H1 (cell line): ENCODE measurements around the gene ADAMTS17. TPM values are rescaled to one million over a fixed set of nuclear protein-coding genes. Genes with fewer than 3 reads are reported as not detected.

ENCODE experiments used
- CTCF ChIA-PET: fragments of 300-600 bp; sonication (Branson Sonifier 250); formaldehyde crosslinking; loops from one replicate; lab custom pipeline; 2021; ENCODE audit not compliant: partially characterized antibody; lab: Charles Lee
- POLR2A ChIA-PET: fragments of 300-600 bp; sonication (Branson Sonifier 250); formaldehyde crosslinking; loops from one replicate; lab custom pipeline; 2021; ENCODE audit warnings: inconsistent platforms; ENCODE audit not compliant: partially characterized antibody; lab: Charles Lee
- DNase-seq, 2 experiments: peaks; one replicate each; pipeline versions ENCODE4 v3.0.0 to v3.0.0-alpha.2; 2010 to 2022; ENCODE audit warnings: low spot score in 2 of 2, low read depth in 1 of 2, mixed read lengths in 1 of 2
- FAIRE-seq: peaks from 2 replicates; lab custom pipeline; 2011; peaks lifted over from hg19 to GRCh38; lab: Jason Lieb, UNC
- H2AFZ ChIP-seq: 2 replicates; pipeline ENCODE4 v1.8.1; 2012; ENCODE audit warnings: low read length, inconsistent platforms
- H2AK5ac ChIP-seq: 2 replicates; pipeline ENCODE4 v1.6.1; 2013; ENCODE audit warnings: low read depth, low read length
- H2BK120ac ChIP-seq: replicated peaks from 2 replicates; pipeline ENCODE3; 2013; ENCODE audit warnings: low read depth, low read length, inconsistent platforms
- H2BK12ac ChIP-seq: 2 replicates; pipeline ENCODE4 v1.6.1; 2013; ENCODE audit warnings: low read depth, low read length
- H2BK15ac ChIP-seq: 2 replicates; pipeline ENCODE4 v1.6.1; 2013; ENCODE audit warnings: low read length
- H2BK20ac ChIP-seq: 2 replicates; pipeline ENCODE4 v1.6.1; 2013; ENCODE audit warnings: low read length
- H2BK5ac ChIP-seq: 2 replicates; pipeline ENCODE4 v1.6.1; 2013; ENCODE audit warnings: low read depth, low read length
- H3K14ac ChIP-seq: 2 replicates; pipeline ENCODE4 v1.6.1; 2013; ENCODE audit warnings: inconsistent platforms; ENCODE audit not compliant: insufficient read length
- H3K18ac ChIP-seq: 2 replicates; pipeline ENCODE4 v1.6.1; 2013; ENCODE audit warnings: low read length; ENCODE audit errors: extremely low read depth
- H3K23ac ChIP-seq: 2 replicates; pipeline ENCODE4 v1.6.1; 2013; ENCODE audit warnings: inconsistent platforms; ENCODE audit not compliant: insufficient read length
- H3K23me2 ChIP-seq: 2 replicates; pipeline ENCODE4 v1.6.1; 2013; ENCODE audit warnings: low read depth, low read length
- H3K27ac ChIP-seq: 2 replicates; pipeline ENCODE4 v1.6.1; 2011; ENCODE audit warnings: low read depth, low read length, inconsistent platforms
- H3K27me3 ChIP-seq, 4 experiments: replicated peaks in 1 of 4; 1 replicate in 1 of 4; 2 replicates in 3 of 4; pipeline versions ENCODE4 v1.6.1 to v1.8.1; 2011 to 2013; ENCODE audit warnings: low read length in 3 of 4, mild to moderate bottlenecking in 3 of 4, inconsistent platforms in 2 of 4, mixed read lengths in 2 of 4, moderate library complexity in 1 of 4; ENCODE audit not compliant: control insufficient read depth in 3 of 4, insufficient read depth in 3 of 4; ENCODE audit errors: extremely low read depth in 1 of 4
- H3K36me3 ChIP-seq, 4 experiments: 2 replicates each; pipeline versions ENCODE4 v1.6.1 to v1.8.1; 2011 to 2013; ENCODE audit warnings: mild to moderate bottlenecking in 4 of 4, low read length in 3 of 4, moderate library complexity in 2 of 4, control low read depth in 1 of 4, inconsistent platforms in 1 of 4; ENCODE audit not compliant: insufficient read depth in 4 of 4, control insufficient read depth in 2 of 4
- H3K4ac ChIP-seq: replicated peaks from 2 replicates; pipeline ENCODE3; 2013; ENCODE audit warnings: low read length, low read depth, mixed read lengths, inconsistent platforms; ENCODE audit not compliant: insufficient read length
- H3K4me1 ChIP-seq, 4 experiments: replicated peaks in 1 of 4; 1 replicate in 1 of 4; 2 replicates in 3 of 4; pipeline versions ENCODE4 v1.6.1 to v1.8.1; 2011 to 2013; ENCODE audit warnings: low read length in 3 of 4, inconsistent platforms in 2 of 4, mixed read lengths in 1 of 4; ENCODE audit not compliant: insufficient read depth in 4 of 4, control insufficient read depth in 3 of 4
- H3K4me2 ChIP-seq, 2 experiments: 2 replicates each; pipeline versions ENCODE4 v1.6.1 to v1.8.1; 2011 to 2013; ENCODE audit warnings: low read depth in 2 of 2, low read length in 2 of 2, control low read depth in 1 of 2, inconsistent platforms in 1 of 2, mild to moderate bottlenecking in 1 of 2; ENCODE audit not compliant: insufficient read depth in 1 of 2
- H3K4me3 ChIP-seq, 4 experiments: fragments of 200-600, 300-600 bp in 1 of 4; sonication (generic), shearing (Covaris generic), sonication (Bioruptor Twin) in 1 of 4; 2 replicates each; pipeline versions ENCODE4 v1.5.1 to v1.8.1; 2011 to 2016; ENCODE audit warnings: low read length in 4 of 4, low read depth in 3 of 4, control low read depth in 2 of 4, inconsistent platforms in 2 of 4, mild to moderate bottlenecking in 2 of 4, mixed read lengths in 1 of 4, moderate library complexity in 1 of 4; ENCODE audit not compliant: insufficient read depth in 2 of 4; ENCODE audit errors: extremely low read depth in 1 of 4
- H3K56ac ChIP-seq: replicated peaks from 2 replicates; pipeline ENCODE3; 2013; ENCODE audit warnings: low read depth, mild to moderate bottlenecking, mixed read lengths, low read length, inconsistent platforms; ENCODE audit not compliant: insufficient read length
- H3K79me1 ChIP-seq: 2 replicates; pipeline ENCODE4 v1.6.1; 2013; ENCODE audit warnings: low read depth, low read length, control low read depth
- H3K79me2 ChIP-seq, 2 experiments: 2 replicates each; pipeline versions ENCODE4 v1.6.1 to v1.8.1; 2012 to 2013; ENCODE audit warnings: low read length in 2 of 2, mild to moderate bottlenecking in 2 of 2, inconsistent platforms in 1 of 2; ENCODE audit not compliant: insufficient read depth in 2 of 2, control insufficient read depth in 1 of 2
- H3K9ac ChIP-seq, 4 experiments: replicated peaks in 1 of 4; 1 replicate in 1 of 4; 2 replicates in 3 of 4; pipeline versions ENCODE4 v1.6.1 to v1.8.1; 2011 to 2013; ENCODE audit warnings: low read depth in 3 of 4, low read length in 3 of 4, control low read depth in 2 of 4, mild to moderate bottlenecking in 2 of 4, moderate library complexity in 2 of 4, inconsistent platforms in 1 of 4; ENCODE audit errors: extremely low read depth in 1 of 4
- H3K9me3 ChIP-seq, 2 experiments: 2 replicates each; pipeline versions ENCODE4 v1.6.1 to v1.8.1; 2012 to 2013; ENCODE audit warnings: mild to moderate bottlenecking in 2 of 2, moderate library complexity in 2 of 2, control low read depth in 1 of 2, inconsistent platforms in 1 of 2, low read depth in 1 of 2, low read length in 1 of 2, mixed read lengths in 1 of 2; ENCODE audit not compliant: insufficient read depth in 2 of 2
- H4K20me1 ChIP-seq, 2 experiments: replicated peaks in 1 of 2; 2 replicates each; pipeline versions ENCODE3 to v1.8.1; 2011 to 2013; ENCODE audit warnings: inconsistent platforms in 2 of 2, low read length in 2 of 2, mild to moderate bottlenecking in 1 of 2; ENCODE audit not compliant: insufficient read depth in 2 of 2, control insufficient read depth in 1 of 2
- H4K5ac ChIP-seq: 2 replicates; pipeline ENCODE4 v1.6.1; 2013; ENCODE audit warnings: low read length, low read depth, mixed read lengths, inconsistent platforms; ENCODE audit not compliant: insufficient read length
- H4K8ac ChIP-seq: 2 replicates; pipeline ENCODE4 v1.8.0; 2013; ENCODE audit warnings: mild to moderate bottlenecking, moderate library complexity, low read length, inconsistent platforms; ENCODE audit not compliant: insufficient read depth; ENCODE audit errors: extremely low read depth
- H4K91ac ChIP-seq: replicated peaks from 2 replicates; pipeline ENCODE3; 2013; ENCODE audit warnings: low read length, mixed read lengths, inconsistent platforms; ENCODE audit not compliant: insufficient read length
- CBX5 ChIP-seq: fragments of 300-800, 300-1000 bp; sonication (generic); IDR thresholded peaks from 2 replicates; pipeline ENCODE4 v1.7.1; 2016; ENCODE audit warnings: antibody characterized with exemption, low read length, low read depth
- CEBPB ChIP-seq: IDR thresholded peaks from 2 replicates; pipeline ENCODE4 v1.6.1; 2012; ENCODE audit warnings: low read depth, low read length
- CHD2 ChIP-seq: IDR thresholded peaks from 2 replicates; pipeline ENCODE4 v1.6.1; 2012; ENCODE audit warnings: low read length, improper control_type of control experiment
- JUND ChIP-seq: IDR thresholded peaks from 2 replicates; pipeline ENCODE4 v1.6.1; 2011; ENCODE audit warnings: mild to moderate bottlenecking, improper control_type of control experiment, low read length
- RFX5 ChIP-seq: IDR thresholded peaks from 2 replicates; pipeline ENCODE4 v1.6.1; 2011; ENCODE audit warnings: low read depth, low read length, improper control_type of control experiment, borderline replicate concordance
- SIRT6 ChIP-seq: IDR thresholded peaks from one replicate; pipeline ENCODE4 v1.7.1; 2012; ENCODE audit warnings: low read length, inconsistent platforms
- TCF12 ChIP-seq: IDR thresholded peaks from 2 replicates; pipeline ENCODE4 v1.6.1; 2011; ENCODE audit warnings: low read depth, mild to moderate bottlenecking, low read length
- WGBS, 2 experiments: shearing (Covaris generic) in 1 of 2; methylation state at CpG; one replicate each; pipeline versions ENCODE4 v1.1.6 to v1.1.7; 2013 to 2015; ENCODE audit warnings: low lambda C conversion rate in 2 of 2, mixed read lengths in 2 of 2, inconsistent platforms in 1 of 2, low coverage in 1 of 2, missing lambda C conversion rate in 1 of 2; ENCODE audit not compliant: insufficient replicate concordance in 2 of 2, insufficient coverage in 1 of 2, insufficient read length in 1 of 2; ENCODE audit errors: extremely low coverage in 1 of 2, missing lambda C conversion rate in 1 of 2; 5-methylcytosine and 5-hydroxymethylcytosine counted together
- polyA plus RNA-seq, 7 experiments: library from polyadenylated mRNA; depleted of rRNA in 3 of 7; stranded (reverse) in 5 of 7; unstranded in 2 of 7; fragments of >200 nt in 5 of 7; fragments of 200-250 nt in 2 of 7; gene quantifications; 1 replicate in 5 of 7; 2 replicates in 1 of 7; 4 replicates in 1 of 7; pipeline versions ENCODE4 v1.2.1 to v1.2.3, GENCODE V29; 2011 to 2013; ENCODE audit warnings: missing spikeins in 2 of 7, mixed read lengths in 2 of 7
- total RNA-seq: library from RNA; stranded (reverse); fragmentation: NEBNext Ultra II Directional; extraction: Animal tissue kit (Norgen Biotek cat#: 25700); gene quantifications from 2 replicates; pipeline ENCODE4 v1.2.1, GENCODE V29; 2021
- TF ChIP-seq, protein P1 (sequence below): IDR thresholded peaks from 2 replicates; pipeline ENCODE4 v1.6.1; 2011; ENCODE audit warnings: low read depth, mild to moderate bottlenecking, low read length; ENCODE audit not compliant: insufficient read depth
- TF ChIP-seq, protein P2 (sequence below): IDR thresholded peaks from 2 replicates; pipeline ENCODE4 v1.6.1; 2012; ENCODE audit warnings: inconsistent platforms

ADAMTS17 gene
- total and polyA plus RNA-seq, 2 of the 8 experiments (the other 6 are each of a cell fraction or from before 2014, with no cell fraction given) = 0.51 to 1.7 TPM

DNA sequence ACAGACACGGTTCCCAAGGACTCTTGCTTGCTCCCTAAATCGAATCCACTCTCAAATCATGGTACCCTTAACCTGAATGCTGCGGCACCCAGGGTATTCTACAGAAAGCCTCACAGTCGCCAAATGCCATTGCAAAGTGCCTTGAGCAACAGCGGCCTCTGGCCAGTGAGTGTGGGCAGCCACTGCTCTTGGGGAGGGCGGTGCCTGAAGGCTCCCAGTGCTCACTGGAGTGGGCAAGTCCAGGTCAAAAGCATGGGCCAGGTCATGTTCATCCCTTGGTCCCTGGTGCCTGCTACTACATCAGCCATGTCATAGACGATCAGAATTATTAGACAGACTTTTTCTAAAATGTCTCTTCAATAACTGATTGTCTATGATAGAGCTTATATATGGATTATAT is 82.5 kb downstream of the ADAMTS17 start:
- H2BK12ac ChIP-seq = no peak overlapping the region
- CTCF ChIA-PET = no interaction called here
- H3K4me2 ChIP-seq = no peak overlapping the region
- H3K23me2 ChIP-seq = no peaks in the 10 kb centered on the region
- no peak overlapping the region for H3K23ac ChIP-seq
- H3K79me1 ChIP-seq = no peaks in the 10 kb centered on the region
- no peak overlapping the region for H3K4me3 ChIP-seq
- no peak overlapping the region for H3K9ac ChIP-seq
- no peak overlapping the region for H2BK5ac ChIP-seq
- no peak overlapping the region for H3K18ac ChIP-seq
- H4K8ac ChIP-seq = no peak overlapping the region
- DNase-seq = no peak
- no peaks in the 10 kb centered on the region for H3K27me3 ChIP-seq
- H3K4me1 ChIP-seq = no peaks in the 10 kb centered on the region
- H3K79me2 ChIP-seq = no peaks in the 10 kb centered on the region
- POLR2A ChIA-PET = no interaction called here
- 94% methylated on average over 7 of the region's 7 CpGs; no CpG with 5 or more reads in 1 of the 2 experiments for WGBS, 2 experiments
- H3K9me3 ChIP-seq = peaks cover 0 to 3% of the 10 kb centered on the region in 2 experiments; a peak in 2 of 4 replicates
- no peak for FAIRE-seq
- H4K5ac ChIP-seq = no peak overlapping the region
- H3K27ac ChIP-seq = no peak overlapping the region
- H4K91ac ChIP-seq = no peak overlapping the region
- no peak overlapping the region for H2BK120ac ChIP-seq
- TF ChIP-seq TCF12 (no peak), JUND (no peak), CEBPB (no peak), CBX5 (no peak), SIRT6 (no peak), CHD2 (no peak), RFX5 (no peak)
- TF ChIP-seq, protein P1, sequence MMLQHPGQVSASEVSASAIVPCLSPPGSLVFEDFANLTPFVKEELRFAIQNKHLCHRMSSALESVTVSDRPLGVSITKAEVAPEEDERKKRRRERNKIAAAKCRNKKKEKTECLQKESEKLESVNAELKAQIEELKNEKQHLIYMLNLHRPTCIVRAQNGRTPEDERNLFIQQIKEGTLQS = no peak
- TF ChIP-seq, protein P2, sequence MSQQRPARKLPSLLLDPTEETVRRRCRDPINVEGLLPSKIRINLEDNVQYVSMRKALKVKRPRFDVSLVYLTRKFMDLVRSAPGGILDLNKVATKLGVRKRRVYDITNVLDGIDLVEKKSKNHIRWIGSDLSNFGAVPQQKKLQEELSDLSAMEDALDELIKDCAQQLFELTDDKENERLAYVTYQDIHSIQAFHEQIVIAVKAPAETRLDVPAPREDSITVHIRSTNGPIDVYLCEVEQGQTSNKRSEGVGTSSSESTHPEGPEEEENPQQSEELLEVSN = no peak
- TF ChIP-seq, all 59 proteins: peak for 0
- Histone ChIP-seq H2BK20ac (no peak overlapping the region), H3K4ac (no peak overlapping the region), H2AFZ (no peak overlapping the region), H3K56ac (no peak overlapping the region), H2AK5ac (no peak overlapping the region), H4K20me1 (no peaks in the 10 kb centered on the region), H2BK15ac (no peak overlapping the region), H3K14ac (no peak overlapping the region), H3K36me3 (no peaks in the 10 kb centered on the region)
